COLO829 (cell line): ENCODE results near the gene LENG9.
A peak's percentile ranks its signal among the peaks of the same experiment; 100 is the strongest.
"Not testable (repeated sequence)": the region's sequence is repeated elsewhere in the genome, so short reads cannot be mapped to it uniquely, and the experiment has no call there.

Source experiments
- DNase-seq: peaks from one replicate; pipeline ENCODE4 v3.0.0; 2012; ENCODE audit warnings: low spot score

LENG9 gene

DNA sequence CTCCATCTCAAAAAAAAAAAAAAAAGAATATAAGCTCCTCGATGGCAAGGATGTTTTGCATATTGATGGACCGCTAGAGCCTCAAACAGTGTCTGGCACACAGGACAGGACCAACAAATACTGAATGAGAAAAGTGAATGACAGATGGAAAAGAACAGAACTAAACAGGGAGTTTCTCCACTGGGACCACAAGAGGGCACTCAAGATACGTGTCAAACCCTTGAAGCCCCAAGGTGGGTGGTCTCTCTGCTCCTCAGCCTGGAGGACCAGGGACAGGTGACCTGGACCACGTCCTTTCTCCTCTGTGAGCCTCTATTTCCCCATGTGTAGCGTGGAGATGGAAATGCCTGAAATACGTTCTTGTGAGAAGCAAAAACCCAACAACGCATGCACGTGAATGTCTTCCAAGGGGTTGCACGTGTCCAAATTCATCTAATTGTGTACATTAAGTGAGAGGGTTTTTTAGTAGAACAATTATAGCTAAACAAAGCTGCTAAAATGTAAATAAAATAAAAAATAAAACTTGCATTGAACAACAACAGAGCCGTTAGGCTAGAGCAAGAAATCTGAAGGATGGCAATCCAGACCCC is 15.2 kb upstream of the LENG9 start:
- DNase-seq: peak; percentile 42

DNA sequence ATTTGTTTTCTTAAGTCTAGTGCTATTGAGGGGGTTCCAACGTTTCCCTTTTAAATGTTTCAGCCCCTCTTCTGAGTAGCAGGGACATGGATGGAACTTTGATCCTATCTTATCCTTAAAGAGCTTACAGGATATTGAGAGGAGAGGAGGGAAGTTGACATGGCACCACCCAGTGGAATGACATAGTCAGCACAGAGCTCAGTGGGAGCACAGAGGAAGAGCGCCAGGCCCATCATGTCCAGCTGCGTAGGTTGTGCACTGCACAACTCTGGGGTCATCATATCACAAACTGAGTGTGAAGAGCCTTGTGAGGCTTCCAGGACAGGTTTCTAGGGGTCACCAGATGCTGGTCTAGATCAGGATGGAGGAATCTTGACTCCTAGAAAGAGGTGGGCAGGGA is 14.1 kb upstream of the LENG9 start:
- DNase-seq: no peak

DNA sequence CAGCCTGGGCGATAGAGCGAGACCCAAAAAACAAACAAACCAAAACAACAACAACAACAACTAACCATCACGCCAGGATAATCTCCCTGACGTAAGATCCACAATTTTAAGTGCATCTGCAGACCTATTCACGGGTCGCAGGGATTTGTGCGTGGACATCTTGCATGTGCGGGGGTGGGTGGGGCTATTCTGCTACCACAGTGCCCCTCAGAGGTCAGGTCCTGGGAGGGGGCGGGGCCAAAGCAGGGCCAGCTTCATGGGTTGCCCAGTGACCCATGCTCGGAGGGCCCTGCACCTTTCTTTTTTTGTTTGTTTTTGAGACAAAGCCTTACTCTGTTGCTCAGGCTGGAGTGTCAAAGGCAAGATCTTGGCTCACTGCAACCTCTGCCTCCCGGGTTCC is 12.1 kb upstream of the LENG9 start:
- no peak for DNase-seq

DNA sequence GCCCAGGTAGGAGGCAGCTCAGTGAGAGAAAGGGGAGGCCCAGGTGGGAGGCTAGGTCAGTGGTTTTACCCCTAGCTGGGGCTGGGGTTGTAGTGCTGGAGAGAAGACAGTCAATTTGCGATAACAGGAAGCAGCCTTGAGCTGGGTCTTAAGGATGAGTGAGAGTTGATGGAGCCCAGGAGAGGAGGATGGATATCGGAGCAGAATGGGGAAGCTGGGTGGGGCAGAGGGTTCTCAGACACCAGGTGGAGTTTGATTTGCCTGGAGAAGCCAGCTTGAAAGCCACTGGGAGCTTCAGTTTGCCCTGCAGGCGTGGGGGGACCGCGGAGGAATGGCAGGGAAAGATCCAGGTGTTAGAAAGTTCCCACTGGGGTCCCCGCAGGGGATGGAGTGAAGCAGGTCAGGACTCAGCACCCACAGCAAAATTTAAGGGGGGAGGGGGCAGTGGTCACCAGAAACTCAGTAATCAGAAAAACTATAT is 10.4 kb upstream of the LENG9 start:
- no peak for DNase-seq

DNA sequence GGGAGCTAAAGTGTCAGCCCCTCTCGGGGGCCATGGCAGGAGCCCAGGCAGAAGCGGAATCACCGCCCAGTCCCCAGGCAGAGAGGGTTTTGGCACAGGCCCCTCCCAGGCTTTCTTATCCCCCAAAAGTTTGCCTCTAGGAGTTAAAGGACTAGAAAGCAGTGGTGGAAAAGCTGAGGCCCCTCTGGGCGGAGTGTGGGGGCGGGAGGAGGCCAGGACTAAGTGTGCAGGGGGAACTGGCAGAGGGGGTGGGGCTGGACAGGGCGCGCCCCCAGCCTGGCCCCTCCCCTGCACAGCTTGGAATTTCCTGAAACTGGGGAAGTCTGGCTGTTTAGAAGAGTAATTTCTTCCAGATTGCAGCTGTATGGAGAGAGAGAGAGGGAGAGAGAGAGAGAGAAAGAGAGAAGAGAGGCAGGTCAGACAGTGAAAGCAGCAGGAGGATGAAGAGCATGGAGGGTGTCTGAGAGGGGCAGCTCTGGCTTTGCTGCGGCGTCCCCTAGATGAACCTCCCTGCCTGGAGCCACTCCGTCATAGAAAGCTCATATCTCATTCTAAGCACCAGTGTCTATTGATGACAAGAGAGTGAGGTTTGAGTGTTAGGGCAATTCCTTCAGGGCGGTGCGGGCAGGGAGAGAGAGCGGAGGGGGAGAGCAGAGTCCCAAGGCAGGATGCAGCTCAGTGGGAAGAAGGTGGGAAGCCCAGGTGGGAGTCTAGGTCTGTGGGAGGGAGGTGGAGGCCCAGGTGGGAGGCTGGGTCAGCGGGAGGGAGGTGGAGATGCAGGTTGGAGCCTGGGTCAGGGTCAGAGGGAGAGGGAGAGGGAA is 9.7 kb upstream of the LENG9 start, which contains the start of gene CDC42EP5:
Gene CDC42EP5, minus strand, starts transcription at position 226 of the 821 bp plus-strand sequence. CDS start 7,749 bp downstream, outside the sequence.
- peak; percentile 76 for DNase-seq

DNA sequence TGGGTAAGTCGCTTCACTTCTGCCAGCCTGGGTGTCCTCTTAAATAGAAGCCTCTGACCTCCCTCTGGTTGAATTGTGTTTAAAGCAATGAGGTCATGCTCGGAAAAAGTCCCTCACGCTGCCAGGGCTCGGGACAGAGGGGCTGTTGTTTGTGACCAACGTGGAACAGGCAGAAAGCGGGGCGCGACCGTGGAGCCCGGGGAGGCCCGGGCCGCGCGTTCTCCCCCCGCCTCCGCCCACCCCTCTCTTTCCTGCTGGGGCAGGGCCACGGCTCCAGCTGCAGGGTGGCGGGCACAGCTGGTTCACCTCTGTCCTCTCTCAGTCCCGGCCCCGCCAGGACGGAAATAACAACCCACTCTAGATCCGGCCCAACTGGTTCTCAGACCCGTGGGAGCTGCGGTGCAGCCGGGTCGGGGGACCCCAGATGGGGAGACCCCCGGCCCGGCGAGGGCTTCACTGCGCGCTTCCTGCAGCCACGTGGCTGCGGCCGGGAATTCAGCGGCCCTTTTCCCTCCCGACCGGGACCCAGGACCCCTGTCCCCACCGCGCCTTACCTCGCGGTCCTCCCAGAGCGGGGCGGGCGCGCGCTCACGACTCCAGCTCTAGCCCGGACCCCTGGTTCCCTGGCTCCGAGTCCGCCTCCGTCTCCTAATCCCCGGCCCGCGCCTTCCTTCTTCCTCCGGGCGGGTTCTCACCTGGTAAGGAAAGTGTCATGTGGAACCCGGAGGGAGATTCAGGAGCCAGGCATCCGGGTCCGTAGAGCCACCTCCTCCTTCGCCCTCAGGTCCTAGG is 7.6 kb upstream of the LENG9 start:
- DNase-seq: peak; percentile 27

DNA sequence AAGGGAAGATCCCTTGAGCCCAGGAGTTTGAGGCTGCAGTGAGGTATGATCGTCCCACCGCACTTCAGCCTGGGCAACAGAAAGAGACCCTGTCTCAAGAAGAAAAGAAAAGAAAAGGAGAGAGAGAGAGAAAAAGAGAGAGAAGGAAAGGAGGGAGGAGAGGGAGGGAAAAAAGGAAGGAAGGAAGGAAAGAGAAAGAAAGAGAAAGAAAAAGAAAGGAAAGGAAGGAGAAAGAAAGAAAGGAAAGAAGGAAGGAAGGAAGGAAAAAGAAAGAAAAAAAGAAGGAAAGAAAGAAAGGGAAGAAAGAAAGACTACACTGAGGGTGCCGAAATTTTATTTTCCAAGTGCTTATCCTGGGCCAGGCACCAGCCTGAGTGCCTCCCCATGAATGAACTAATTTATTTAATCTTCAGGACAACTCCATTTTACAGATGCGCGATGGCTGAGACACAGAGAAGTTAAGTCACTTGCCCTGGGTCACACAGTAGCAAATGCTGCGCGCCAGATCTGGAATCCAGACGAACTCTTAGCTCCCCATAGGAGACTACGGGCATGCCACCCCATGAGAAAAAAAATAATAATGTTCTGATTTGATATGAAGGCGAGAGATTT is 6.8 kb upstream of the LENG9 start:
- no peak for DNase-seq

DNA sequence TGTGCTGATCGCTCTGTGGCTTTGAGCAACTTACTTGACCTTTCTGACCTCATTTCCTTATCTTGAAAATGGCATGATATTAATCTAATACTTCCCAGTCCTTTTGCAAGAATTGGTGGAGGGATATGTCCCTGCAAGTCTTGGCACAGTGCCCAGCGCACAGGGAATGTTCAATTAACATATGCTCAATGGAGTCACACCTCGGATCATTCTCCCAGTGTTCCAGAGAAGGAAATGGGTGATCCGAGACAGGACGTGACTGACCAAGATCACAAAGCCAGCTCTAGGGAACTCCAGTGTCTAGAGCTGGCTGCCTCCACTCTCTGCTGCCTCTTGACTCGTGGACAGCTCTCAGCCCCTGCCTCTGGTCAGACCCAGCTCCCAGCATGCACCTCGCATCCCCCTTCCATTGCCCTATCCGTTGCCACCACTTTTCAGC is 5.9 kb upstream of the LENG9 start:
- no peak for DNase-seq

DNA sequence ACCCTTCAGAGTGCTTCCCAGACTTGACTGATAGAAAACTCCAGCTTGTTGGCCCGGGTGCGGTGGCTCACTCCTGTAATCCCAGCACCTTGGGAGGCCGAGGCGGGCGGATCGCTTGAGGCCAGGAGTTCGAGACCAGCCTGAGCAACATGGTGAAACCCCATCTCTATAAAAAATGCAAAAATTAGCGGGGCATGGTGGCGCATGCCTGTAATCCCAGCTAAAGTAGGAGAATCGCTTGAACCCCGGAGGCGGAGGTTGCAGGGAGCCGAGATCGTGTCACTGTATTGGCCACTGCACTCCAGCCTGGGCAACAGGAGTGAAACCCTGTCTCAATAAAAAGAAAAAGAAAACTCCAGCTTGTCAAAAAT is 2.5 kb upstream of the LENG9 start:
- DNase-seq: not testable (repeated sequence)

DNA sequence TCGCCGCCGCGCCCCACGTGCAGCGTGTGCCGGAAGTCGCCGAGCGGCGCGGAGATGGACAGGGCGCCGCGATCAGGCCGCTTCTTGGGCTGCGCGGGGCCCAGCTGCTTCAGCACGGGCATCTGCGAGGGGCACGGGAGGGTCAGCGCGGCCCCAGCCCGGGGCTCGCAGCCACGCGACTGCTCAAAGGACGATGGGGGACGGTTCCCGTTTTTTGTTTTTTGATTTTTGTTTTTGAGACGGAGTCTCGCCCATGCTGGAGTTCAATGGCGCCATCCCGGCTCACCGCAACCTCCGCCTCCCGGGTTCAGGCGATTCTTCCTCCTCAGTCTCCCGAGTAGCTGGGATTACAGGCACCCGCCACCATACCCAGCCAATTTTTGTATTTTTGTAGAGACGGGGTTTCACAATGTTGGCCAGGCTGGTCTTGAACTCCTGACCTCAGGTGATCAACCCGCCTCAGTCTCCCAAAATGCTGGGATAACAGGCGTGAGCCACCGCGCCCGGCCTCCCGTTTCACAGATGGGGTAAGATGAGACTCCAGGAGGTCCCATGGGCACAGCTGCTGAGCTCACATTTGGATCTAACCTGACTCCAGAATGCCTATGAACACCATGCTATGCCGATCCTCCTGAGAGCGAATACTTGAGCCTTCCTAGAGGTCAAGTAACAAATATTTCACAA is 2.0 kb upstream of the LENG9 start:
- no peak for DNase-seq

DNA sequence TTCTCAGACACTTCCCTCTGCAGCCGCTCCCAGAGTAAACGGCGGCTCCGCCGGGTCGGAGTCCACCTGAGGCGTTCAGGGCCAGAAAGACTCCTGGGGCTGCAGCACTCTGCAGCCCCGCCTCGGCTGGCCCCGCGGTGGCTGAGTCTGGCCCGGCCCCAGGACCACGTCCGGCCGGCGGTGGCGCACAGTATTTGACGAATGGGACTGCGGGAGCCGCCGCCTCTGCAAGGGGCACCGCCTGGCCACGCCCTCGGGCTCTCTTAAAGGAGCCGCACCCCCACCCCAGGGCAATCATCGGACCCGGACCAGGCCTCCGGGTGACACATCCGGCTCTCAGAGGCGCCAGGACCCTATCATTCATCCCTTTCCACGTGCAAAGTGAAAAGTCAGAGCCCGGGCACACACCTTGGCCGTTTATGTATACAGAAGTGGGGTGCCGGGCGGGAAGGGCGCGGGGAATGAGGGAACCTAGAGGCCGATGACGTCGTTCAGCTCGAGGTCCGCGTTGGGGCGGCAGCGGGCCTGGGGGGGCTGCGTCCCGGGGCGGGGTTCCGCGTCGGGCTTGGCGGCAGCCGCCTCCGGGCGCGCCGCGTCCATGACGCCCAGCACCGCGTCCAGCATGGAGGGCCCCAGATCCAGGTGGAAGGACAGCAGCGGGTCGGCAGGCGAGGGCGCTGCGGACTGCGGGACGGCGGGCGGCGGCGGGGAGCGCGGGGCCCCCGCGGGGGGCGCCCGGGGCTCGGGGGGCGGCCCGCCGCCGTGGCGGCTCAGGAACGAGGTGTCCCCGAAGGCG is 1.2 kb upstream of the LENG9 start:
- peak; percentile 64 for DNase-seq

DNA sequence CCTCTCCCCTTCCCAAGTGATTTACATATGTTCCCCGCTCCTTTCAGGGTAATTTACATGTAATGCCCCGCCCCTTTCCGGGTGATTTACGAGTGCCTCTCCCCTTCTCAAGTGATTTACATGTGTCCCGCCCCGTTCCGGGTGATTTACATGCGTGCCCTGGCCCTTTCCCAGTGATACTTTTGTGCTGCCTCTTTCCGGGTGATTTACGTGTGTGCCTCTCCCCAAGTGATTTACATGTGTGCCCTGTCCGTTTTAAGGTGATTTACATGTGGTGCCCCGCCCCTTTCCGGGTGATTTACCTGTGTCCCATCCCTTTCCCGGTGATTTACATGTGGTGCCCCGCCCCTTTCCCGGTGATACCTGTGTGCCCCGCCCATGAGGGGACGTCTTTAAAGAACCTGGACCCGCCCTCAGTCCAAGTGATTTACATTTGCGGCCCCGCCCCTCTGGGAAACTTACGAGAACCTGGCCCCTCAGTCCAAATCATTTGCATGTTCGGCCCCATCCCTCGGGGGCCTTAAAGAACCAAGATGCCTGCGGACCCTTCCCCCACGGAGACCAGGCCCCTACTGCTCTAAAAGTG is 559 bp upstream of the LENG9 start:
- DNase-seq: peak; percentile 98

DNA sequence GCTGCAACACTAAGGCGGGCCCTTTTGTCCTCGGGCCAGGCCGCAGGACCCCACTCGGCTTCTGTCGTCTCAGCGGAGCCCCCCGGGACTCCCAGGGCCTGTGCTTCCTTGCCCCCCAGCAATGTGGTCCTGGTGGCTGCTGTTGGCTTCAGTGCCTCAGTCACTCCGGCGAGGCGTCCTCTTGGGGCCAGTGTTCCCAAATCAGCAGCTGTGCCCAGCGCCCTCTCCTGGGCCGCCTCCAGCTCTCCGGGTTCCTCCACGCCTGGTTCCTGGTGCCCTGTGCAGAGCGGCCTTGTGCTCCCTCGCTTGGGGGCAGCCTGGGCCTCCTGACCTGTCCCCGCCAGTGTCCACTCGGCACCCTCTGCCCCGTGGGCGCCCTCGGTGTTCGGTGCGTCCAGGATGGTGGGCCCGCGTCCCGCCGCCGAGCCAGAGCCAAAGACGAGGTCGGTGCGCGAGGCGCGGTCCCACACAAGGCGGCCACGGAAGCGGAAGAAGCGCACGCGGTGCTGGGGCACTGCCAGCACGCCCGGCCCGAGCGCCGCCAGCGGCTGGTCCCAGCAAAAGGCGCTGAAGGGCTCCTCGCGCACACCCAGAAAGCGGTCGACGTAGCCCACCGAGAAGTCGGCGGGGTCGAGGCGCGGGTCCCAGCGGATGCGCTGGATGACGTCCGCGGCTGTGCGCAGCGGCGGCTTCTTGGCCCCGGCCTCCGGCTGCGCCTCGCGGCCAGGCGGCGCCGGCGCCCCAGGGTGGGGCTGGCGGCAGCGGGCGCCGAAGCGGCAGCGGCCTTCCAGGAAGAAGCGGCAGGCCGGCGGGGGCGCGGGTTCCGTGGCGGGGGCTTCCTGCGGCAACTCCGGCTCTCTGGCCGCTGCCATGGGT is 685 bp downstream of the LENG9 start:
- no peak for DNase-seq

DNA sequence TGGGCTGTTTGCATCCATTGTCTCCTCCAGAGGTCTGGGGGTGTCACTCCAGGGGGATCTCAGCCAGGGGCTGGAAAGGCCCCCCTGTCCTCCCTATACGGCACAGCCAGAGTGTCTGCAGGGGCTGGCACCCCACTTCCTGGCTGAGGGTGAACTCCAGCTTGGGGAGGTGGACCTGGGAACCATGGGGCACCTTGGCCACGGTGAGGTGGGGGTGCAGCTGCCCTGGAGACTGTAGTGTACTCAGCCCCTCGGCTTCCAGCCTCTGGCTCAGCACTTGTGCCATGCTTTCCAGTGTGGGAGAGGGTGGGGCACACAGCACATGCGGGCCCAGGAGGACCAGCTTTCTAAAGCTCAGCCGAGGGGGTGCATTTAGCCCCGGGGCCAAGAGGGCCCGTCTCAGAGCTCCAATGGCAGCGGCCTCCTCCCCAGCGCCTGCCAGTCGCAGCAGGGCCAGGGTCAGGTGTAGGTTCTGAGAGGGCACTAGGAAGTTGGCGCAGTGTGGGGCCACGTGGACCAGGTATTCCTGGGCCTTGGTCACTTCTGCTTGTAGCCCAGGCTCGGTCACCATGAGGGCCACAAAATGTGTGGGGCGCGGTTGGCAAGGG is 1.4 kb downstream of the LENG9 start:
- no peak for DNase-seq

DNA sequence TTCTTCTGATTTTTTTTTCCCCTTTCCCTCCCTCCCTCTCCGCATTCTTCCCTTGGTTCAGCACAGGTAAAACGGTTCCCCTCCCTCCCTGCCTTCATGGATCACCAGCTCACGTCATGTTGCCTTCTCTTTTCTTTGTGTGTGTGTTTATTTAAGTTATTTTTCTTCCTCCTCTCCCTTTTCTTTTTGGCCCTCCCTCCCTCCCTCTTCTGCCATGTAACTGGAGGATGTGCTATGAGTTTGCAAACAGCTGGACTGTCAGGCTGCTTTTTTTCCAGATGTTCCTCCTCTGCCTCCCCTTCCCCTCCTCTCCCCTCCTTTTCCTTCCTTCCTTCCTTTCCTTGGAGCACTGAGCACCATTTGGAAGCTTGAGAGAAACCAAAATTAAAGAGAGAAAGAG is 2.0 kb downstream of the LENG9 start:
- DNase-seq: no peak

DNA sequence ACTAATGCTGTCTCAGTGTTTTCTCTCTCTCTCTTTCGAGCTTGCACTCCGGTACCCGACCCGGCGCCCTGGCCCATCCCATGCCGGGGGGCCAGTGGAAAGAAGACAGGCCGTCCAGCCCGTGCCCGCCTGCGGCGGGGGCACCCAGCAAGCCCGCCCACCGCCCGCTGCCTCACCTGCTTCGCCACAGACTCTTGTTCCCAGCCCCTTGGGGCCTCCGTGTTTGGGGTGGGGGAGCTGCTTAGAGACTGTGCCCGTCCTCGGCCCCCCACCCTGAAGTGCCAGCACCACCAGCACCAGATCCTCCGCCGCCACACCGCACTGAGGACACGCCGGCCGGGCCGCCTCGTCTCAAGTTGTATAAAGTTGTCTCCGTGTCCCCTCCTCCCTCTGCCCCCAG is 2.4 kb downstream of the LENG9 start:
- DNase-seq: no peak

DNA sequence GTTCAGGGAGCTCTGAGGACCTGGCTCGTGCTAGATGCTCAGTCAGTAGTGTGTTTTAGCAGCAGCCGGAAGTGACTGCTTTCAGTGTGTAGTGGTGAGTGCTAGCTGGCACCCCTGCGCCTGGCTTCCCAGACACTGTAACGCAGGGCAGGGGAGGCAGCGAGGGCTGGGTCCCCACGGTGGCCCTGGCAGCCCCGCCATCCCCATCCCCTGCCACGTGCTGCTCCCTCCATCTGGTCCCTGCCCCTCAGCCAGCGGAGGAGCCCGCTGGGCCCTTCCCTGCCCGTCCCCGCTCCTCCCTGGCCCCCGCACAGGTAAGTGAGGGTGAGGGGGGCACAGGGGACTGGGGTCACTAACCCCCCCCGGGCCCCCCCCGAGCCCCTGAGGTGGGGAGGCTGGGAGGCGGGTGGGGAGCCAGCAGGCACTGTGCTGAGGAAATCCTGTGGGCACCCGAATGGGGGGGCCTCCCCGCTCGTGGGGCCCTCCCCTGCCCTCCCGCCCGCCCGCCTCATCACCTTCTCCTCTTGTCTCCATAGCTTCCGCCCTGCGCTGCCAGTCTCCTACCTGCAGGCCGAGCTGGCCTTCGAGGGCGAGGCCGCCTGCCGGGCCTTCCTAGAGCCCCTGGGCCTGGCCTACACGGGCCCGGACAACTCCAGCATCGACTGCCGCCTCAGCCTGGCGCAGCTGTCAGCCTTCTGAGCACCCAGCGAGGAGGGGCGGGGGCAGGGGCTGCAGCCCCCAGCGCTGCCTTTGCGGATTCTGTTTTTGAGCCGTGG is 3.2 kb downstream of the LENG9 start:
- DNase-seq: no peak
